Activated T-cell treated with anti-CD3 and anti-CD28 coated beads for 24 hours (primary cell): ENCODE measurements around the gene ATP5MC2.
"Not testable (repeated sequence)": the region's sequence is repeated elsewhere in the genome, so short reads cannot be mapped to it uniquely, and the experiment has no call there.

ENCODE experiments used
- DNase-seq: peaks from one replicate; pipeline ENCODE4 v3.0.0-alpha.2; 2020; ENCODE audit warnings: low read depth

The ATP5MC2 gene

GRCh38 chr12:53675701-53676607, at the start of gene ATP5MC2:
Gene ATP5MC2, minus strand, starts transcription at chr12:53676083. Its CDS starts 3,469 bp downstream, at chr12:53672614.
- DNase-seq: peak; percentile 97

GRCh38 chr12:53722450-53723041, 46.7 kb upstream of the ATP5MC2 start:
- DNase-seq: no peak

- DNase-seq: no peak
These were observed 45.1 kb upstream of the ATP5MC2 start for GRCh38 chr12:53720946-53721345.

GRCh38 chr12:53719649-53720048, 43.8 kb upstream of the ATP5MC2 start:
- no peak for DNase-seq

GRCh38 chr12:53718567-53718966, 42.7 kb upstream of the ATP5MC2 start:
- not testable (repeated sequence) for DNase-seq

- no peak for DNase-seq
These were observed 41.4 kb upstream of the ATP5MC2 start for GRCh38 chr12:53717319-53717718.

- DNase-seq: no peak
These were observed 38.1 kb upstream of the ATP5MC2 start for GRCh38 chr12:53714004-53714403.

- DNase-seq: no peak
These were observed 37.6 kb upstream of the ATP5MC2 start for GRCh38 chr12:53713516-53713915.

- no peak for DNase-seq
These were observed 36.3 kb upstream of the ATP5MC2 start for GRCh38 chr12:53712059-53712643.

- no peak for DNase-seq
These were observed 34.2 kb upstream of the ATP5MC2 start for GRCh38 chr12:53710091-53710490.

GRCh38 chr12:53709671-53710070, 33.8 kb upstream of the ATP5MC2 start:
- no peak for DNase-seq

GRCh38 chr12:53706080-53706479, 30.2 kb upstream of the ATP5MC2 start:
- no peak for DNase-seq

GRCh38 chr12:53703756-53704155, 27.9 kb upstream of the ATP5MC2 start:
- no peak for DNase-seq

GRCh38 chr12:53701518-53702264, 25.8 kb upstream of the ATP5MC2 start:
- DNase-seq: peak; percentile 64

- DNase-seq: no peak
These were observed 24.7 kb upstream of the ATP5MC2 start for GRCh38 chr12:53700567-53700966.

- no peak for DNase-seq
These were observed 23.8 kb upstream of the ATP5MC2 start for GRCh38 chr12:53699678-53700025.

GRCh38 chr12:53698948-53699677, 23.2 kb upstream of the ATP5MC2 start:
- no peak for DNase-seq

- no peak for DNase-seq
These were observed 20.9 kb upstream of the ATP5MC2 start for GRCh38 chr12:53696655-53697331.

GRCh38 chr12:53696285-53696654, 20.4 kb upstream of the ATP5MC2 start:
- DNase-seq: no peak

- DNase-seq: peak; percentile 20
These were observed 19.6 kb upstream of the ATP5MC2 start for GRCh38 chr12:53695152-53696145.
